Right lobe of liver (tissue), 4 donors: ENCODE measurements around the gene SLFN12.

Experiments used
- CTCF ChIP-seq, 4 donors: fragments of 200-600 bp in 3 of 4; fragments of 450-650 bp in 1 of 4; IDR thresholded peaks; one replicate each; pipeline versions ENCODE4 v1.5.1 to v1.8.0; 2016 to 2022; ENCODE audit warnings: antibody characterized with exemption in 4 of 4, mild to moderate bottlenecking in 2 of 4
- POLR2A ChIP-seq: fragments of 450-650 bp; IDR thresholded peaks from one replicate; pipeline ENCODE4 v1.6.1; 2017; ENCODE audit warnings: antibody characterized with exemption, mild to moderate bottlenecking
- donor health status: DM: no; HTN: no; CAD: no.
- donor health status: DM: no; HTN: no; CAD: no.
- donor health status: DM: no; HTN: yes; CAD: no.

GRCh38 chr17:35428229-35428628 lies 4.1 kb downstream of the SLFN12 start:
- TF ChIP-seq CTCF (IDR thresholded peaks at IDR 0.05) (no peak), POLR2A (no peak)
